GM12891 (cell line): Measurements from ENCODE around the gene CTNNA1.

Experiments
- PAX5 ChIP-seq: IDR thresholded peaks from 2 replicates; pipeline ENCODE4 v1.6.1; 2011; ENCODE audit warnings: low read length, moderate library complexity, mild to moderate bottlenecking; ENCODE audit not compliant: insufficient read depth, severe bottlenecking
- TAF1 ChIP-seq: IDR thresholded peaks from 2 replicates; pipeline ENCODE4 v1.6.1; 2011; ENCODE audit warnings: low read depth, low read length, control low read depth

GRCh38 chr5:138721979-138722378 is 31.2 kb upstream of the CTNNA1 start:
- no peak for TF ChIP-seq TAF1
- TF ChIP-seq PAX5 = no peak
